Measurements from ENCODE around the gene LDB3. TPM values are rescaled to one million over a fixed set of nuclear protein-coding genes. Genes with fewer than 3 reads are reported as not detected.

LDB3 gene
- total and polyA plus RNA-seq, 2 of the 8 experiments (the other 6 are each of a cell fraction or from before 2014, with no cell fraction given) = 0.20 to 0.43 TPM

GRCh38 chr10:86730227-86730626 lies 61.9 kb downstream of the LDB3 start (continued):
- TF ChIP-seq, protein P1, sequence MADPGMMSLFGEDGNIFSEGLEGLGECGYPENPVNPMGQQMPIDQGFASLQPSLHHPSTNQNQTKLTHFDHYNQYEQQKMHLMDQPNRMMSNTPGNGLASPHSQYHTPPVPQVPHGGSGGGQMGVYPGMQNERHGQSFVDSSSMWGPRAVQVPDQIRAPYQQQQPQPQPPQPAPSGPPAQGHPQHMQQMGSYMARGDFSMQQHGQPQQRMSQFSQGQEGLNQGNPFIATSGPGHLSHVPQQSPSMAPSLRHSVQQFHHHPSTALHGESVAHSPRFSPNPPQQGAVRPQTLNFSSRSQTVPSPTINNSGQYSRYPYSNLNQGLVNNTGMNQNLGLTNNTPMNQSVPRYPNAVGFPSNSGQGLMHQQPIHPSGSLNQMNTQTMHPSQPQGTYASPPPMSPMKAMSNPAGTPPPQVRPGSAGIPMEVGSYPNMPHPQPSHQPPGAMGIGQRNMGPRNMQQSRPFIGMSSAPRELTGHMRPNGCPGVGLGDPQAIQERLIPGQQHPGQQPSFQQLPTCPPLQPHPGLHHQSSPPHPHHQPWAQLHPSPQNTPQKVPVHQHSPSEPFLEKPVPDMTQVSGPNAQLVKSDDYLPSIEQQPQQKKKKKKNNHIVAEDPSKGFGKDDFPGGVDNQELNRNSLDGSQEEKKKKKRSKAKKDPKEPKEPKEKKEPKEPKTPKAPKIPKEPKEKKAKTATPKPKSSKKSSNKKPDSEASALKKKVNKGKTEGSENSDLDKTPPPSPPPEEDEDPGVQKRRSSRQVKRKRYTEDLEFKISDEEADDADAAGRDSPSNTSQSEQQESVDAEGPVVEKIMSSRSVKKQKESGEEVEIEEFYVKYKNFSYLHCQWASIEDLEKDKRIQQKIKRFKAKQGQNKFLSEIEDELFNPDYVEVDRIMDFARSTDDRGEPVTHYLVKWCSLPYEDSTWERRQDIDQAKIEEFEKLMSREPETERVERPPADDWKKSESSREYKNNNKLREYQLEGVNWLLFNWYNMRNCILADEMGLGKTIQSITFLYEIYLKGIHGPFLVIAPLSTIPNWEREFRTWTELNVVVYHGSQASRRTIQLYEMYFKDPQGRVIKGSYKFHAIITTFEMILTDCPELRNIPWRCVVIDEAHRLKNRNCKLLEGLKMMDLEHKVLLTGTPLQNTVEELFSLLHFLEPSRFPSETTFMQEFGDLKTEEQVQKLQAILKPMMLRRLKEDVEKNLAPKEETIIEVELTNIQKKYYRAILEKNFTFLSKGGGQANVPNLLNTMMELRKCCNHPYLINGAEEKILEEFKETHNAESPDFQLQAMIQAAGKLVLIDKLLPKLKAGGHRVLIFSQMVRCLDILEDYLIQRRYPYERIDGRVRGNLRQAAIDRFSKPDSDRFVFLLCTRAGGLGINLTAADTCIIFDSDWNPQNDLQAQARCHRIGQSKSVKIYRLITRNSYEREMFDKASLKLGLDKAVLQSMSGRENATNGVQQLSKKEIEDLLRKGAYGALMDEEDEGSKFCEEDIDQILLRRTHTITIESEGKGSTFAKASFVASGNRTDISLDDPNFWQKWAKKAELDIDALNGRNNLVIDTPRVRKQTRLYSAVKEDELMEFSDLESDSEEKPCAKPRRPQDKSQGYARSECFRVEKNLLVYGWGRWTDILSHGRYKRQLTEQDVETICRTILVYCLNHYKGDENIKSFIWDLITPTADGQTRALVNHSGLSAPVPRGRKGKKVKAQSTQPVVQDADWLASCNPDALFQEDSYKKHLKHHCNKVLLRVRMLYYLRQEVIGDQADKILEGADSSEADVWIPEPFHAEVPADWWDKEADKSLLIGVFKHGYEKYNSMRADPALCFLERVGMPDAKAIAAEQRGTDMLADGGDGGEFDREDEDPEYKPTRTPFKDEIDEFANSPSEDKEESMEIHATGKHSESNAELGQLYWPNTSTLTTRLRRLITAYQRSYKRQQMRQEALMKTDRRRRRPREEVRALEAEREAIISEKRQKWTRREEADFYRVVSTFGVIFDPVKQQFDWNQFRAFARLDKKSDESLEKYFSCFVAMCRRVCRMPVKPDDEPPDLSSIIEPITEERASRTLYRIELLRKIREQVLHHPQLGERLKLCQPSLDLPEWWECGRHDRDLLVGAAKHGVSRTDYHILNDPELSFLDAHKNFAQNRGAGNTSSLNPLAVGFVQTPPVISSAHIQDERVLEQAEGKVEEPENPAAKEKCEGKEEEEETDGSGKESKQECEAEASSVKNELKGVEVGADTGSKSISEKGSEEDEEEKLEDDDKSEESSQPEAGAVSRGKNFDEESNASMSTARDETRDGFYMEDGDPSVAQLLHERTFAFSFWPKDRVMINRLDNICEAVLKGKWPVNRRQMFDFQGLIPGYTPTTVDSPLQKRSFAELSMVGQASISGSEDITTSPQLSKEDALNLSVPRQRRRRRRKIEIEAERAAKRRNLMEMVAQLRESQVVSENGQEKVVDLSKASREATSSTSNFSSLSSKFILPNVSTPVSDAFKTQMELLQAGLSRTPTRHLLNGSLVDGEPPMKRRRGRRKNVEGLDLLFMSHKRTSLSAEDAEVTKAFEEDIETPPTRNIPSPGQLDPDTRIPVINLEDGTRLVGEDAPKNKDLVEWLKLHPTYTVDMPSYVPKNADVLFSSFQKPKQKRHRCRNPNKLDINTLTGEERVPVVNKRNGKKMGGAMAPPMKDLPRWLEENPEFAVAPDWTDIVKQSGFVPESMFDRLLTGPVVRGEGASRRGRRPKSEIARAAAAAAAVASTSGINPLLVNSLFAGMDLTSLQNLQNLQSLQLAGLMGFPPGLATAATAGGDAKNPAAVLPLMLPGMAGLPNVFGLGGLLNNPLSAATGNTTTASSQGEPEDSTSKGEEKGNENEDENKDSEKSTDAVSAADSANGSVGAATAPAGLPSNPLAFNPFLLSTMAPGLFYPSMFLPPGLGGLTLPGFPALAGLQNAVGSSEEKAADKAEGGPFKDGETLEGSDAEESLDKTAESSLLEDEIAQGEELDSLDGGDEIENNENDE (IDR thresholded peaks at IDR 0.05; ENCODE audit: insufficient replicate concordance, low read length) = no peak
- no peak for TF ChIP-seq SIX5 (IDR thresholded peaks at IDR 0.05; ENCODE audit: low read depth, low read length)

Measured in H1 (cell line).